GM12878 (cell line): ENCODE data around the gene LIN52. TPM values are rescaled to one million over a fixed set of nuclear protein-coding genes. Genes with fewer than 3 reads are reported as not detected.

ENCODE experiments used
- ATAC-seq: fragments of 200-7000 bp; cut with Tn5 transposase; 3 replicates; pipeline ENCODE4 v1.9.1; 2020; ENCODE audit warnings: mild to moderate bottlenecking, moderate library complexity
- BruUV-seq: library from RNA; stranded (reverse); fragments of 400-500 nt; replicated peaks from 2 replicates; lab custom pipeline; 2021; lab: Mats Ljungman, UMichigan
- CTCF ChIA-PET: fragments of 300-600 bp; sonication (Branson Sonifier 250); formaldehyde crosslinking; extraction: SDS; loops from one replicate; lab custom pipeline; 2021; ENCODE audit warnings: inconsistent platforms; lab: Yijun Ruan, JAX
- POLR2A ChIA-PET: fragments of 350-600 bp; formaldehyde crosslinking; extraction: SDS; loops from one replicate; lab custom pipeline; 2021; ENCODE audit warnings: inconsistent platforms; lab: Charles Lee
- RAD21 ChIA-PET: fragments of 300-600 bp; sonication (Branson Sonifier 250); formaldehyde crosslinking; loops from one replicate; lab custom pipeline; 2023; ENCODE audit warnings: antibody characterized with exemption; ENCODE audit not compliant: unreplicated experiment; lab: Charles Lee
- SMC1A ChIA-PET: fragments of 300-600 bp; sonication (Branson Sonifier 250); formaldehyde crosslinking; loops from one replicate; lab custom pipeline; 2023; ENCODE audit not compliant: unreplicated experiment, uncharacterized antibody; lab: Charles Lee
- DNase-seq: peaks from one replicate; pipeline ENCODE4 v3.0.0-alpha.2; 2011; ENCODE audit warnings: low read depth, low spot score
- FAIRE-seq: peaks from 3 replicates; lab custom pipeline; 2011; peaks lifted over from hg19 to GRCh38; lab: Jason Lieb, UNC
- H2AFZ ChIP-seq: 2 replicates; pipeline ENCODE4 v1.6.0; 2011; ENCODE audit warnings: low read depth, low read length, control low read depth; ENCODE audit not compliant: control insufficient read depth
- H3K27ac ChIP-seq: 2 replicates; pipeline ENCODE4 v1.5.1; 2011; ENCODE audit warnings: control low read depth; ENCODE audit not compliant: control insufficient read depth, insufficient read depth
- H3K27me3 ChIP-seq, 2 experiments: replicated peaks in 1 of 2; 2 replicates each; pipeline versions ENCODE4 v1.6.0 to v1.6.1; 2011; ENCODE audit warnings: low read length in 1 of 2; ENCODE audit not compliant: control insufficient read depth in 2 of 2, insufficient read depth in 2 of 2
- H3K36me3 ChIP-seq, 2 experiments: 2 replicates each; pipeline ENCODE4 v1.5.1; 2011; ENCODE audit warnings: low read length in 1 of 2; ENCODE audit not compliant: control insufficient read depth in 2 of 2, insufficient read depth in 2 of 2
- H3K4me1 ChIP-seq: 2 replicates; pipeline ENCODE4 v1.6.1; 2011; ENCODE audit warnings: mild to moderate bottlenecking, low read length, moderate library complexity, mixed read lengths; ENCODE audit not compliant: control insufficient read depth, insufficient read depth
- H3K4me2 ChIP-seq: 2 replicates; pipeline ENCODE4 v1.6.0; 2011; ENCODE audit warnings: control low read depth; ENCODE audit not compliant: control insufficient read depth, insufficient read depth
- H3K4me3 ChIP-seq: fragments of 200-600 bp; sonication (generic); 2 replicates; pipeline ENCODE4 v1.5.1; 2016
- H3K79me2 ChIP-seq: 2 replicates; pipeline ENCODE4 v1.6.0; 2011; ENCODE audit warnings: low read length; ENCODE audit not compliant: control insufficient read depth, insufficient read depth
- H3K9ac ChIP-seq: 2 replicates; pipeline ENCODE4 v1.8.0; 2011; ENCODE audit warnings: low read length, control low read depth, mixed read lengths; ENCODE audit not compliant: control insufficient read depth, insufficient read depth
- H3K9me3 ChIP-seq: replicated peaks from 3 replicates; pipeline ENCODE4 v1.5.1; 2011; ENCODE audit warnings: mild to moderate bottlenecking, low read length; ENCODE audit not compliant: control insufficient read depth, insufficient read depth
- H4K20me1 ChIP-seq: 2 replicates; pipeline ENCODE4 v1.6.0; 2011; ENCODE audit not compliant: control insufficient read depth, insufficient read depth
- CTCF ChIP-seq, 3 experiments: IDR thresholded peaks in 2 of 3; conservative IDR thresholded peaks in 1 of 3; 2 replicates each; pipeline ENCODE4 v1.5.1; 2011; ENCODE audit warnings: low read depth in 3 of 3, low read length in 3 of 3, mild to moderate bottlenecking in 3 of 3, control low read depth in 2 of 3, moderate library complexity in 2 of 3, inconsistent platforms in 1 of 3, mixed read lengths in 1 of 3; ENCODE audit not compliant: control insufficient read depth in 2 of 3, insufficient read depth in 1 of 3; ENCODE audit errors: extremely low read depth in 1 of 3
- EZH2 ChIP-seq: IDR thresholded peaks from 2 replicates; pipeline ENCODE4 v1.6.1; 2012; ENCODE audit warnings: low read depth, mild to moderate bottlenecking, control low read depth, inconsistent platforms, low read length, borderline replicate concordance; ENCODE audit not compliant: control insufficient read depth
- FOXM1 ChIP-seq: IDR thresholded peaks from 2 replicates; pipeline ENCODE4 v1.6.1; 2012; ENCODE audit warnings: low read depth, mild to moderate bottlenecking, inconsistent platforms, low read length, moderate library complexity
- WGBS: methylation state at CpG from one replicate; pipeline ENCODE4 v1.1.6; 2016; ENCODE audit warnings: low lambda C conversion rate; ENCODE audit not compliant: insufficient replicate concordance, insufficient coverage; ENCODE audit errors: missing lambda C conversion rate; 5-methylcytosine and 5-hydroxymethylcytosine counted together
- in situ Hi-C: fragments of 300-500 bp; cut with MboI; formaldehyde crosslinking; loops from 9 replicates; pipeline ENCODE4 v1.14.3; 2018; ENCODE audit warnings: mixed read lengths
- intact Hi-C: fragments of 100-400 bp; cut with micrococcal nuclease; formaldehyde crosslinking; loops from one replicate; pipeline ENCODE4 v1.14.2; 2022; ENCODE audit not compliant: unreplicated experiment
- polyA plus RNA-seq, 11 experiments: library from polyadenylated mRNA; depleted of rRNA in 4 of 11; unstranded in 6 of 11; stranded (reverse) in 5 of 11; fragments of >200 nt; fragmentation: Nextera tagmentation in 4 of 11; fragmentation: Illumina TruSeq in 1 of 11; extraction: Ambion mirVana in 4 of 11; extraction: Trizol in 1 of 11; gene quantifications; 1 replicate in 1 of 11; 2 replicates in 10 of 11; pipeline versions ENCODE4 v1.2.1 to v1.2.3, GENCODE V29; 2011 to 2016; ENCODE audit warnings: inconsistent platforms in 2 of 11, missing spikeins in 2 of 11, low read depth in 1 of 11
- total RNA-seq, 4 experiments: library from RNA; depleted of rRNA in 3 of 4; stranded (reverse); fragments of >200 nt in 3 of 4; fragmentation: Illumina TruSeq in 1 of 4; extraction: Trizol in 1 of 4; gene quantifications; 2 replicates each; pipeline versions ENCODE4 v1.2.1 to v1.2.3, GENCODE V29; 2013 to 2021

Gene LIN52
- total and polyA plus RNA-seq, 10 of the 15 experiments (the other 5 are each of a cell fraction or from before 2014, with no cell fraction given): 13.3 to 30.9 (median 19.9) TPM

GRCh38 chr14:74241652-74242017 is 156.9 kb downstream of the LIN52 start:
- CTCF ChIA-PET: no interaction called here
- in situ Hi-C loops: no loop called here
- intact Hi-C loops: no loop called here
- no peaks in the 10 kb centered on the region for H3K36me3 ChIP-seq
- peaks cover 23 to 38% of the 10 kb centered on the region in 2 experiments for H3K27me3 ChIP-seq
- no peak overlapping the region for H3K9ac ChIP-seq
- no peaks in the 10 kb centered on the region for H4K20me1 ChIP-seq
- H3K9me3 ChIP-seq: no peaks in the 10 kb centered on the region
- TF ChIP-seq CTCF (IDR thresholded peaks at IDR 0.05 in 2 of 3, conservative IDR thresholded peaks at IDR 0.05 in 1 of 3; ENCODE audit: control insufficient read depth in 2 of 3, extremely low read depth in 1 of 3, insufficient read depth in 1 of 3, low read depth in 3 of 3, low read length in 3 of 3): no peak
- TF ChIP-seq FOXM1: no peak
- 0 out of 2 replicates have a peak, but pooled peaks have one; percentile 73 for TF ChIP-seq EZH2
- WGBS: 24% methylated on average over 14 of the region's 14 CpGs
- H3K4me2 ChIP-seq: no peak overlapping the region
- no TSS peak for BruUV-seq
- SMC1A ChIA-PET: no interaction called here
- H2AFZ ChIP-seq: no peak overlapping the region
- no peaks in the 10 kb centered on the region for H3K4me1 ChIP-seq
- DNase-seq (no peak), ATAC-seq (no peak), FAIRE-seq (peak; percentile 18)
- no peaks in the 10 kb centered on the region for H3K79me2 ChIP-seq
- POLR2A ChIA-PET: no interaction called here
- no peak overlapping the region for H3K27ac ChIP-seq
- H3K4me3 ChIP-seq: no peak overlapping the region
- RAD21 ChIA-PET: interaction anchor here (0.6 kb wide), 1 partner anchor 10 kb away, joined by 4 read pairs; no protein-coding TSS in a partner anchor
